PC-3 (cell line): ENCODE measurements around the gene XCL2. TPM values are rescaled to one million over a fixed set of nuclear protein-coding genes. Genes with fewer than 3 reads are reported as not detected.

ENCODE experiments used
- ATAC-seq: fragments of 200-7000 bp; cut with Tn5 transposase; 2 replicates; pipeline ENCODE4 v1.9.1; 2020; ENCODE audit warnings: mild to moderate bottlenecking, moderate library complexity
- BruUV-seq: library from RNA; stranded (reverse); fragments of 400-500 nt; replicated peaks from 2 replicates; lab custom pipeline; 2021; lab: Mats Ljungman, UMichigan
- CTCF ChIA-PET: fragments of 300-600 bp; sonication (Branson Sonifier 250); formaldehyde crosslinking; loops from one replicate; lab custom pipeline; 2022; ENCODE audit warnings: antibody characterized with exemption; lab: Charles Lee
- POLR2A ChIA-PET: fragments of 300-600 bp; sonication (Branson Sonifier 250); formaldehyde crosslinking; loops from one replicate; lab custom pipeline; 2022; ENCODE audit warnings: antibody characterized with exemption; ENCODE audit not compliant: unreplicated experiment; lab: Charles Lee
- DNase-seq: peaks from one replicate; pipeline ENCODE4 v3.0.0-alpha.2; 2015
- H2AFZ ChIP-seq: fragments of 300-600 bp; sonication (generic); 2 replicates; pipeline ENCODE4 v1.6.0; 2016; ENCODE audit warnings: antibody characterized with exemption, low read length
- H3F3A ChIP-seq: fragments of 300-600 bp; sonication (generic); one replicate; pipeline ENCODE4 v1.6.0; 2017; ENCODE audit warnings: antibody characterized with exemption, low read length, control low read depth, mild to moderate bottlenecking; ENCODE audit not compliant: unreplicated experiment
- H3K27ac ChIP-seq: fragments of 300-600 bp; sonication (generic); 2 replicates; pipeline ENCODE4 v1.5.1; 2016; ENCODE audit warnings: mild to moderate bottlenecking, low read length
- H3K27me3 ChIP-seq: fragments of 300-600 bp; sonication (generic); 2 replicates; pipeline ENCODE4 v1.6.1; 2016; ENCODE audit warnings: low read length, mixed read lengths
- H3K36me3 ChIP-seq: fragments of 300-600 bp; sonication (generic); 2 replicates; pipeline ENCODE4 v1.6.1; 2016; ENCODE audit warnings: low read depth, mixed run types, low read length, mixed read lengths
- H3K4me1 ChIP-seq: fragments of 300-600 bp; sonication (generic); 2 replicates; pipeline ENCODE4 v1.5.1; 2016; ENCODE audit warnings: low read length; ENCODE audit not compliant: insufficient read depth
- H3K4me2 ChIP-seq: fragments of 300-600 bp; sonication (generic); 2 replicates; pipeline ENCODE4 v1.6.0; 2016; ENCODE audit warnings: low read length
- H3K4me3 ChIP-seq: fragments of 300-600 bp; sonication (generic); 2 replicates; pipeline ENCODE4 v1.5.1; 2016; ENCODE audit warnings: mild to moderate bottlenecking, low read length, mixed read lengths
- H3K79me2 ChIP-seq: fragments of 300-600 bp; sonication (generic); 2 replicates; pipeline ENCODE4 v1.6.1; 2017; ENCODE audit warnings: low read length, mixed read lengths
- H3K9ac ChIP-seq: fragments of 300-600 bp; sonication (generic); 2 replicates; pipeline ENCODE4 v1.6.0; 2016; ENCODE audit warnings: mild to moderate bottlenecking, low read length
- H3K9me2 ChIP-seq: fragments of 300-600 bp; sonication (generic); replicated peaks from 2 replicates; pipeline ENCODE4 v1.6.1; 2016; ENCODE audit warnings: mixed run types, low read length, mixed read lengths
- H3K9me3 ChIP-seq: fragments of 300-600 bp; sonication (generic); 2 replicates; pipeline ENCODE4 v1.6.1; 2016; ENCODE audit warnings: low read length, mixed read lengths
- H4K20me1 ChIP-seq: fragments of 300-600 bp; sonication (generic); 2 replicates; pipeline ENCODE4 v1.6.1; 2016; ENCODE audit warnings: low read length, mixed read lengths
- EZH2 ChIP-seq: fragments of 300-600 bp; sonication (generic); IDR thresholded peaks from one replicate; pipeline ENCODE4 v1.6.1; 2017; ENCODE audit warnings: antibody characterized with exemption, mild to moderate bottlenecking, low read length; ENCODE audit not compliant: unreplicated experiment
- EZH2phosphoT487 ChIP-seq: fragments of 300-600 bp; sonication (generic); IDR thresholded peaks from 2 replicates; pipeline ENCODE4 v1.6.1; 2018; ENCODE audit warnings: mild to moderate bottlenecking, antibody characterized with exemption, low read length, borderline replicate concordance
- intact Hi-C: fragments of 100-400 bp; cut with micrococcal nuclease; formaldehyde crosslinking; loops from 2 replicates; pipeline ENCODE4 v1.9.0; 2023
- total RNA-seq: library from RNA; depleted of rRNA; stranded (reverse); fragments of >200 nt; gene quantifications from 2 replicates; pipeline ENCODE4 v1.2.3, GENCODE V29; 2014
- TF ChIP-seq, protein P1 (sequence below): fragments of 300-600 bp; sonication (generic); conservative IDR thresholded peaks from 2 replicates; pipeline ENCODE4 v1.5.1; 2017; ENCODE audit warnings: antibody characterized with exemption, low read depth, mild to moderate bottlenecking, low read length

The XCL2 gene
- total RNA-seq, 1 experiment from 2014 or later = not detected

DNA sequence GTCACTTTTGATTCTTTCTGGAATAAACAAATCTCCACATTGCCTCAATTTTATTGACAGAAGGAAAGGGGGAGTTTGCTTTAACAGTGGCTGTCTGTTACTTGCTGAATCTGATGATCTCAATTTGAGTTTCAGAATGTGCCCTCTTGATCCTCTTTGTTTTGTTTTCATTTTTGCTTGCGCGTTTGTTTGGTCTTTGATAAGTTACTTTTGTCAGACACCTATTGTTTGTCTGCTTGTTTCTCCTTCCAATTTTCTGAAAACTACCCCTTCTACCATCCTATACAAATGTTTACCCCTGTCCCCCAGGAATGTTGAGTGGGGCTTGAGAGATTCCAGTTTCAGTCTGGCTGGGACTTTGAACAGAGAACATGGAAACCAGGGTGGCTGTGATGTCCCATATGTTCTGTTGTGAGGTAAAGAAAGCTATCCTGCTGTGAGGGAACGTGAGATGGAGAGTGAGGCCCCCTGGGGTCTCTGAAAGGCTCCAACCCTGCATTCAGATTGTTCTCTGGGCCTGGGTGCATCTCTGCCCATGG lies 11.8 kb upstream of the XCL2 start:
- intact Hi-C loops = no loop called here
- no peak for TF ChIP-seq EZH2phosphoT487
- TF ChIP-seq EZH2 = no peak
- TF ChIP-seq, protein P1, sequence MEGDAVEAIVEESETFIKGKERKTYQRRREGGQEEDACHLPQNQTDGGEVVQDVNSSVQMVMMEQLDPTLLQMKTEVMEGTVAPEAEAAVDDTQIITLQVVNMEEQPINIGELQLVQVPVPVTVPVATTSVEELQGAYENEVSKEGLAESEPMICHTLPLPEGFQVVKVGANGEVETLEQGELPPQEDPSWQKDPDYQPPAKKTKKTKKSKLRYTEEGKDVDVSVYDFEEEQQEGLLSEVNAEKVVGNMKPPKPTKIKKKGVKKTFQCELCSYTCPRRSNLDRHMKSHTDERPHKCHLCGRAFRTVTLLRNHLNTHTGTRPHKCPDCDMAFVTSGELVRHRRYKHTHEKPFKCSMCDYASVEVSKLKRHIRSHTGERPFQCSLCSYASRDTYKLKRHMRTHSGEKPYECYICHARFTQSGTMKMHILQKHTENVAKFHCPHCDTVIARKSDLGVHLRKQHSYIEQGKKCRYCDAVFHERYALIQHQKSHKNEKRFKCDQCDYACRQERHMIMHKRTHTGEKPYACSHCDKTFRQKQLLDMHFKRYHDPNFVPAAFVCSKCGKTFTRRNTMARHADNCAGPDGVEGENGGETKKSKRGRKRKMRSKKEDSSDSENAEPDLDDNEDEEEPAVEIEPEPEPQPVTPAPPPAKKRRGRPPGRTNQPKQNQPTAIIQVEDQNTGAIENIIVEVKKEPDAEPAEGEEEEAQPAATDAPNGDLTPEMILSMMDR = no peak
- no peaks in the 10 kb centered on the region for H4K20me1 ChIP-seq
- BruUV-seq = no TSS peak
- POLR2A ChIA-PET = no interaction called here
- H3K79me2 ChIP-seq = no peaks in the 10 kb centered on the region
- H3F3A ChIP-seq = no peaks in the 10 kb centered on the region
- no peak overlapping the region for H2AFZ ChIP-seq
- ATAC-seq (no peak), DNase-seq (no peak)
- CTCF ChIA-PET = no interaction called here
- H3K27ac ChIP-seq = no peak overlapping the region
- peaks cover 8% of the 10 kb centered on the region; the same call in 1 of the 2 replicates for H3K4me1 ChIP-seq
- no peaks in the 10 kb centered on the region for H3K9me2 ChIP-seq
- H3K9me3 ChIP-seq = no peaks in the 10 kb centered on the region
- no peak overlapping the region for H3K9ac ChIP-seq
- H3K4me2 ChIP-seq = no peak overlapping the region
- H3K36me3 ChIP-seq = no peaks in the 10 kb centered on the region
- no peaks in the 10 kb centered on the region for H3K27me3 ChIP-seq
- no peak overlapping the region for H3K4me3 ChIP-seq

GRCh38 chr1:168554603-168555483 lies 11.0 kb upstream of the XCL2 start:
- Histone ChIP-seq H3K4me2 (no peak overlapping the region), H3K9me2 (no peaks in the 10 kb centered on the region), H3K9me3 (no peaks in the 10 kb centered on the region), H2AFZ (no peak overlapping the region), H3K27ac (no peak overlapping the region), H3F3A (no peaks in the 10 kb centered on the region), H3K9ac (no peak overlapping the region), H3K4me1 (peaks cover 8% of the 10 kb centered on the region; the same call in 1 of the 2 replicates), H4K20me1 (no peaks in the 10 kb centered on the region), H3K79me2 (no peaks in the 10 kb centered on the region), H3K36me3 (no peaks in the 10 kb centered on the region), H3K4me3 (no peak overlapping the region), H3K27me3 (no peaks in the 10 kb centered on the region)
- POLR2A ChIA-PET = interaction anchor here (0.5 kb wide), 1 partner anchor 506 kb away, joined by 3 read pairs; no protein-coding TSS in a partner anchor
- DNase-seq = no peak
- intact Hi-C loops = no loop called here
- no peak for ATAC-seq
- TF ChIP-seq EZH2phosphoT487 (no peak), EZH2 (no peak)
- TF ChIP-seq, protein P1 = no peak
- CTCF ChIA-PET = no interaction called here
- no TSS peak for BruUV-seq
